HG02970 (cell line): ENCODE measurements around the gene HCN2.
"Not testable (repeated sequence)": the region's sequence is repeated elsewhere in the genome, so short reads cannot be mapped to it uniquely, and the experiment has no call there.

Source experiments
- ATAC-seq: cut with Tn5 transposase; IDR thresholded peaks from one replicate; pipeline ENCODE4 v1.9.1; 2021; ENCODE audit warnings: mild to moderate bottlenecking, moderate library complexity, moderate number of reproducible peaks; ENCODE audit not compliant: unreplicated experiment, low FRiP score

The HCN2 gene

DNA sequence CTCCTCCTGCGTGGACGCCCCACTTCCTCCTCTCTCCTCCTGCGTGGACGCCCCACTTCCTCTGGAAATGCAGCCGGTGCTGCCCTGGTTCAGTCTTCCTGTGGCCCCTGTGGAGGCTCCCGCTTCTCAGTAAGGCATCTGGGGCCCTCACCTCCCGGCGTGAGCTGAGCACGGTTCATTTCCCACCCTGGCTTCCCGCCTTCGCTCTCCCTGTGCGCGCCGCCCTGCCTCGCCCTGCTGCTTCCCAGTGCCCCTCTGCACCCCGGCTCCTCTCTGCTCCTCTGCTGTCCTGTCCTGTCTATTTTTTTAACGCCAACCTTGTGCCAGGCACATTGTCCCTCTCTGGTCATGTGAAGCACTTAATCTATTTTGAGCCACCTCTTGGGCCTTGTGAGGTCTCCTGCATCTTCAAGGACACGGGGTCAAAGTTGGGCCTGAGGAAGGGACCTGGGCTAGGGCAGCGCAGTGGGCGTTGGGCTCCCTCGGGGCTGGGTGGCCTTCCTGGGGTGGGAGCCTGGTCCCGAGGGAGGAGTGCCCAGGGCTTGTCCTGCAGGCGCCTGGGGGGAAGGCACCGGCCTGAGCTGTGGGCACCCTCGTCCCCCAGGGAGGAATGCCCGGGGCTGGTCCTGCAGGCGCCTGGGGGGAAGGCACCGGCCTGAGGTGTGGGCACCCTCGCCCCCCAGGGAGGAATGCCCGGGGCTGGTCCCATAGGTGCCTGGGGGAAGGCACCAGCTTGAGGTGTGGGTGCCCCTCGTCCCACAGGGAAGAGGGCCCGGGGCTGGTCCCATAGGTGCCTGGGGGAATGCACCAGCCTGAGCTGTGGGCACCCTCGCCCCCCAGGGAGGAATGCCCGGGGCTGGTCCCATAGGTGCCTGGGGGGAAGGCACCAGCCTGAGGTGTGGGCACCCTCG lies 13.0 kb downstream of the HCN2 start:
- ATAC-seq = no peak

DNA sequence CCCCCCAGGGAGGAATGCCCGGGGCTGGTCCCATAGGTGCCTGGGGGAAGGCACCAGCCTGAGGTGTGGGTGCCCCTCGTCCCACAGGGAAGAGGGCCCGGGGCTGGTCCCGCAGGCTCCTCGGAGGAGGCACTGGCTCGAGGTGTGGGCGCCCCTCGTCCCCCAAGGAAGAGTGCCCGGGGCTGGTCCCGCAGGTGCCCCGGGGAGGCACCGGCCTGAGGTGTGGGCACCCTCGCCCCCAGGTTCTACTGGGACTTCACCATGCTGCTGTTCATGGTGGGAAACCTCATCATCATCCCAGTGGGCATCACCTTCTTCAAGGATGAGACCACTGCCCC lies 13.6 kb downstream of the HCN2 start:
- ATAC-seq = not testable (repeated sequence)

DNA sequence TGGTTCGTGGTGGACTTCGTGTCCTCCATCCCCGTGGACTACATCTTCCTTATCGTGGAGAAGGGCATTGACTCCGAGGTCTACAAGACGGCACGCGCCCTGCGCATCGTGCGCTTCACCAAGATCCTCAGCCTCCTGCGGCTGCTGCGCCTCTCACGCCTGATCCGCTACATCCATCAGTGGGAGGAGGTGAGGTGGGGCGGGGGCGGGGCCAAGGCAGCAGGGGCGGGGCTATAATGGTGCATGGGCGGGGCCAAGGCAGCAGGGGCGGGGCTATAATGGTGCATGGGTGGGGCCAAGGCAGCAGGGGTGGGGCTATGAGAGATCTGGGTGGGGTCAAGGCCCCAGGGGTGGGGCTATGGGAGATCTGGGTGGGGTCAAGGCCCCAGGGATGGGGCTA lies 14.1 kb downstream of the HCN2 start:
- ATAC-seq = not testable (repeated sequence)

DNA sequence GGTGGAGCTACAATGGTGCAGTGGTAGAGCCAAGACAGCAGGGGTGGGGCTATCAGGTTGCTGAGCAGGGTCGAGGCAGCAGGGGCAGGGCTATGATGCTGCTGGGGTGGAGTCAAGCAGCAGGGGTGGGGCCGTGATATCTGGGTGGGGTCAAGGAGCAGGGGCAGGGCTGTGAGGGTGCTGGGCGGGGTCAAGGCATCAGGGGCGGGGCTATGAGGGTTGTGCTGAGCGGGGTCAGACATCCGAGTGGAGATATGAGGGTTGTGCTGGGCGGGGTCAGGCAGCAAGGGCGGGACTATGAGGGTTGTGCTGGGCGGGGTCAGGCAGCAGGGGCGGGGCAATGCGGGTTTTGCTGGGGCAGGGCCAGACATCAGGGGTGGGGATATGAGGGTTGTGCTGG lies 14.7 kb downstream of the HCN2 start:
- ATAC-seq = no peak

DNA sequence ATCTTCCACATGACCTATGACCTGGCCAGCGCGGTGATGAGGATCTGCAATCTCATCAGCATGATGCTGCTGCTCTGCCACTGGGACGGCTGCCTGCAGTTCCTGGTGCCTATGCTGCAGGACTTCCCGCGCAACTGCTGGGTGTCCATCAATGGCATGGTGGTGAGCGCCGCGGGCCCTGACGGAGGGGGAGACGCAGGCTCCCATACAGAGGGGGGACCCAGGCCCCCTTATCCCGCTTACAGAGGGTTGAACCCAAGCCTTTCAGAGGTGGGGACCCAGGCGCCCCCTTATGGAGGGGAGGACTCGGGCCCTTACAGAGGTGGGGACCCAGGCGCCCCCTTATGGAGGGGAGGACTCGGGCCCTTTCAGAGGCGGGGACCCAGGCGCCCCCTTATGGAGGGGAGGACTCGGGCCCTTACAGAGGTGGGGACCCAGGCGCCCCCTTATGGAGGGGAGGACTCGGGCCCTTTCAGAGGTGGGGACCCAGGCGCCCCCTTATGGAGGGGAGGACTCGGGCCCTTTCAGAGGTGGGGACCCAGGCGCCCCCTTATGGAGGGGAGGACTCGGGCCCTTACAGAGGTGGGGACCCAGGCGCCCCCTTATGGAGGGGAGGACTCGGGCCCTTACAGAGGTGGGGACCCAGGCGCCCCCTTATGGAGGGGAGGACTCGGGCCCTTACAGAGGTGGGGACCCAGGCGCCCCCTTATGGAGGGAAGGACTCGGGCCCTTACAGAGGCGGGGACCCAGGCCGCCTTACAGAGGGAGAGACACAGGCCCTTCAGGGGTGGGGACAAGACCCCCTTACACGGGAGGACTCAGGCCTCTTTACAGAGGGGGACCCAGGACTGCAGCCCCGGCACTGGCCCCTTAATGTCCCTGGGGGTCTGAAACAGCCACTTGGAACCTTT lies 15.6 kb downstream of the HCN2 start:
- ATAC-seq = not testable (repeated sequence)

DNA sequence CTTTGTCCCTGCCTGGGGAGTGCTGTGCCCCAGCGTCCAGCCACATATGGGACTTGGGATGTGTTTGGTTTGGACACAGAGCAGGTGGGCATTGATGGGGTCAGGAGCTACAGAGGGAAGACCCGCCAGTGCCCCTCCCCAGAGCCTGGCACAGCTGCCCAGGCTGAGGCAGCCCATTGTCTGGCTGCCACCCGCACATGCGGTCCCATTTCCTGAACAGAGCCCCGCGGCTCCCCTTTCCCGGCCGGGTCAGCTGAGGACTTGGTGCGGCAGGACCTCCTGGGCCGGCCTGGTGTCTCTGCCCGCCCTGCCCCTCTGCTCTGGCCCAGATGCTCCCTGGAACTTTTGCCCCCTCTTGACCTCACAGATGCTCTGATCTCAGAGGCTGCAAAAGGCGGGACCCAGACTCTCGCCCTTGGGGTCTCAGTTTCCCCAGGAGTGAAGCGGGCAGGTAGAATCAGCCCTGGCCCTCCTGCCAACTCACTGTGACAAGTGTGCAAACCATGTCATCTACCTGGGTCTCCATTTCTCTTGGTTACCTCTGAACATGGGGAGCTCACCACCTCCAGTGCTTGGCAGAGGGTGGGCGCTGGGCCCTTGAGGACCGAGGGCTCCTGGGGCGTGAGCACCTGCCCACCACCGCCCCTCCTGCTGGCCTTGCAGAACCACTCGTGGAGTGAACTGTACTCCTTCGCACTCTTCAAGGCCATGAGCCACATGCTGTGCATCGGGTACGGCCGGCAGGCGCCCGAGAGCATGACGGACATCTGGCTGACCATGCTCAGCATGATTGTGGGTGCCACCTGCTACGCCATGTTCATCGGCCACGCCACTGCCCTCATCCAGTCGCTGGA lies 17.8 kb downstream of the HCN2 start:
- no peak for ATAC-seq

DNA sequence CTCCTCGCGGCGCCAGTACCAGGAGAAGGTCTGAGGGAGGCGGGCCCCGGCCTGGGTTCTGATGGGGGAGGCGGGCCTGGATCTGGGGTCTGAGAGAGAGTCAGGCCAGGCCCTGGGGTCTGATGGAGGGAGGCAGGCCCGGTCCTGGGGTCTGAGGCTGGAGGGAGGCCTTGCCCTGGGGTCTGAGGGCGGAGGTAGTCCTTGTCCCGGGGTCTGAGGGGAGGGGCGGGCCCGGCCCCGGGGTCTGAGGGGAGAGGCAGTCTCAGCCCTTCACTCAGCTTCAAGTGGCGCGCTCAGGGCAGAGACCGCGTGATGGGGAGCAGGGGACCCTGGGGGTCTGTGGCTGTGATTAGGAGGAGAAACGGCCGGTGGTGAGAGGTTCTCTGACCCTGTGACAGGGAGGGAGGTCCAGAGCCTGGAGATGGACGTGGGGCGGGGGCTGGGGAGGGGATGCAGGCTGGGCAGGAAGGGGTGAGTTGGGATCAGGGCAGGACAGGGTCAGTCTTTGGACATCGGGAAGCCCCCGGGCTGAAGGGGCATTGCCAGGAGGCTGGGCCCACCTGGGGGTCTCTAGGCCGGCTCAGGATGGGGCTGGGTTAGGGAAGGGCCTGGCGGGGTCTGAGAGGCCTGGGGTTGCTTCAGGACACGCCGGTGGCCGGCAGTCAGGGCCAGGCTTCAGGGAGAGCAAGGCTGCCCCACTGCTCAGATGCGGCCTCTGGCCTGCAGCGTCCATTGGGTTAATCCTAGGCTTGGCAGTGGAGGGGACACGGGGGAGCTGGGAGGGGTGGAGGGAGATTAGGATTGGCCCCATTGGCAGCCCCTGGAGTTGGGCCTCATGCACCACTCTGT lies 18.7 kb downstream of the HCN2 start:
- ATAC-seq = no peak

DNA sequence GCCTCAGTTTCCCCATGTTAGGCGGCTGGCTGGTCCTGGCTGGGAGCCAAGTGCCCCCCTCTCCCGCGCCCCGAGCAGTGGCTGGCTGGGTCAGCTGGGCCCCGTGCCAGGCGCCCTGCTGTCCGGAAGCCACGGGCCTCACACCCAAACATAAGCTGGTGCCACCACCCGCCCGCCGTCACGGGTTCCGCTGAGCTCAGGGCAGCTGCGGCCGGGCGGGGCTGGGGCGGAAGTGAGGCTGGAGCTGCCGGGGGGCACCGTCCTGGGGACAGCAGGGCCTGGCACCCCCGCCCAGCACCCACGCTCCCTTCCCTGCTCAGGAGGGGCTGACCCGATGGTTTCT lies 19.3 kb downstream of the HCN2 start:
- ATAC-seq = no peak

DNA sequence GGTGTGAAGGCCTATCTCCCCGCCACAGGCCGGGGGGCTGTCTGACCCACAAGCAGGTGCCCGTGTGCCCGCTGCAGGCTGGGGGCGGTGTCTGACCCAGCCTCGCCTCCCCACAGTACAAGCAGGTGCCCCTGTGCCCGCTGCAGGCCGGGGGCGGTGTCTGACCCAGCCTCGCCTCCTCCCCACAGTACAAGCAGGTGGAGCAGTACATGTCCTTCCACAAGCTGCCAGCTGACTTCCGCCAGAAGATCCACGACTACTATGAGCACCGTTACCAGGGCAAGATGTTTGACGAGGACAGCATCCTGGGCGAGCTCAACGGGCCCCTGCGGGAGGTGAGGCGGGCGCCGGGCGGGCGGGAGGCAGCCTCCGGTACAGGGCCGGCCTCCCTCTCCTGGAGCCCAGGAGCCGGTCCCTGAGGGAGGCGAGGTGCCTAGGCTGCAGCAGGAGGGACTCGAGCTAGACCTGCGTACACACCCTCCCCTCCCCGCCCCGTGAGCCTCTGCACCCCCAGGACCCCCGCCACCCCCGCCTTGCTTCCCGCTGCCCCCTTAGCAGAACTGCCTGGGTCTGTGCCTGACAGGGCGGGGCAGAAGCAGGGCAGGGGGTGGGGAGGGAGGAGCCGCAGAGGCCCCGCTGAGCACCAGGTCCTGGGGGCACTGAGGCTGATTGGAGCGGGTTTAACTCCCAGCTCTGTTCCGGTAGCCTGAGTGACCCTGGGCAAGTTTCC lies 20.6 kb downstream of the HCN2 start:
- no peak for ATAC-seq

DNA sequence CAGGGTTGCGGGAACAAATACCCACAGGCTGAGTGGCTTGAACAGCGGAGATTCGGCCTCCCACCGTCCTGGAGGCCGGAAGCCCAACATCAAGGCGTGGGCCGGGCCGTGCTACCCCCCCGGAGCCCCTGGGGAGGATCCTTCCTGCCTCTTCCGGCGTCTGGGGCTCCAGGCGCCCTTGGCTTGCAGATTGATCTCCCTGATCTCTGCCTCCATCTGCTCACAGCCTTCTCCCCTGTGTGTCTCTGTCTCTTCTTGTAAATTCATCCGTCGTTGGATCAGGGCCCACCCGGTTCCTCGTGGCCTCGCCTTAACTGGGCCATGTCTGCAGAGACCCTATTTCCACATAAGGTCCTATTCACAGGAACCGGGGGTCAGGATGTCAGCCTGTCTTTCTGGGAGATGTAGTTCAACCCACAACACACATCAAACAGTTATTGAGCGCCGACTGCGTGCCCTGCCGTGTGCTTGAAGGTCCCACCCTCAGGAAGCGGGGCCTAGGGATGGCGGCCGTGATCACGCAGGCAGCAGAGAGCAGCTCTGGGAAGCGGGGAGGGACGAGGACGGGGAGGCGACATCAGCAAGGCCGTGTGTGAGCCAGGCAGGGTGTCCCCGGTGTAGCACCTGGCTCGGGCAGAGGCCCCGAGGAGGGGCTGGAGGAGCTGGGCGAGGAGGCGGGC lies 21.3 kb downstream of the HCN2 start:
- no peak for ATAC-seq

DNA sequence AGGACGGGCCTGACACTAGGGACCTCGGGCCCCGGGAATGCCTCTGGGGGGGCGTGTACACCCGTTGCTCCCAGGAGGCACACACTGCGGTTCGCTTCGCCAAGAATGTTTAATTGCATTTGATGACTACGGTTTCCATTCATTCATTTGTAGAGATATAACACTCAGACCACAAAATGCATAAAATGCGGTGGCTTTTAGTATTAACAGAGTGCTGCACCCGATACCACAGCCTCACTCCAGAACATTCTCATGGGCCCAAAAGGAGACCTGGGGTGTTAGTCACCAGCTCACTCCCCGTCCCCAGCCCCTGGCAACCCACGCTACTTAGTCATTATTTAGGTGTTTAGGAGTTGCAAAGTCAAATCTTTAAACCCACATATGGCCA lies 21.8 kb downstream of the HCN2 start:
- no peak for ATAC-seq

DNA sequence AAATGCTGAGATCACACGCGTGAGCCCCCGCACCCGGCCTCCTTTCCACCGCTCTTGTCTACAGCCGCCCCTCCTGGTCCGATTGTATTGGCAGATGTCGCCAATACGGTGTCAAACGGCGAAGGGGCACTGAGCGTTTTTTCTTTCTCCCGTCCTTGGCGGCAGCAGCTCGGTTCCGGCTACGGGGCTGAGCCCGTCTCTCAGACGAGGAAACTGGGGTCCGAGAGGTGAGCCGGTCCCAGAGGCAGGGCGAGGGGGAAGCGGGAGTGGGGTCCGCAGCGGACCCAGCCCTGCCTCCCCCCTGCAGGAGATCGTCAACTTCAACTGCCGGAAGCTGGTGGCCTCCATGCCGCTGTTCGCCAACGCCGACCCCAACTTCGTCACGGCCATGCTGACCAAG lies 23.3 kb downstream of the HCN2 start:
- ATAC-seq = no peak

DNA sequence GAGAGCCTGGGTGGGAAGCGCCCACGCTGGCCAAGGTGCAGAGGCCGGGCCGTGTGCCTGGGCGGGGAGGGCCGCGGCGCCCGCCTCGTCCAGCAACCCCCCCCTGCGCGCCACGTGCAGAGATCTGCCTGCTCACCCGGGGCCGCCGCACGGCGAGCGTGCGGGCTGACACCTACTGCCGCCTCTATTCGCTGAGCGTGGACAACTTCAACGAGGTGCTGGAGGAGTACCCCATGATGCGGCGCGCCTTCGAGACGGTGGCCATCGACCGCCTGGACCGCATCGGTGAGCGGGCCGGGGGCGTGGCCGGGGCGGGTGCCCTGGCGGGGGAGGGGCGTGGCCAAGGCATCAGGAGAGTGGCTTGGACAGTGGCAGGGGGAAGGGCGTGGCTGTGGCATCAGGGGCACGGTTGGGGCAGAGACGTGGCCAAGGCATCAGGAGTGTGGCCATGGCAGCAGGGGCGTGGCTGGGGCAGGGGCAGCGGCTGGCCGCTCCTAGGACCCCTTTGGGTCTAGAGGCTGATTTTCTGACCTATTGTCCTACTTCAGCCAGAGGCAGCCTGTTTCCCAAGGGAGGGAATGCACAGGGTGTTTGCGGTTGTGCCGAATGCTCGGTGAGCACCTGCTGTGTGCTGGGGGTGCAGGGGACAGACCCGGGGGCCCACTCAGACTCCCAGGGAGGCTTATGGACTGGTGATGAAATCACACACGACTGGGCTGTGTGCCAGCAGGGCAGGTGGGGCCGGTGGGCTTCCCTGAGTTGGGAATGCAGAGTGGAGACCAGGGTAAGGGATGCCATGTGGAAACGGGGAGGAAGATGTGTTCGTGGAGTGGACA lies 24.3 kb downstream of the HCN2 start:
- no peak for ATAC-seq

DNA sequence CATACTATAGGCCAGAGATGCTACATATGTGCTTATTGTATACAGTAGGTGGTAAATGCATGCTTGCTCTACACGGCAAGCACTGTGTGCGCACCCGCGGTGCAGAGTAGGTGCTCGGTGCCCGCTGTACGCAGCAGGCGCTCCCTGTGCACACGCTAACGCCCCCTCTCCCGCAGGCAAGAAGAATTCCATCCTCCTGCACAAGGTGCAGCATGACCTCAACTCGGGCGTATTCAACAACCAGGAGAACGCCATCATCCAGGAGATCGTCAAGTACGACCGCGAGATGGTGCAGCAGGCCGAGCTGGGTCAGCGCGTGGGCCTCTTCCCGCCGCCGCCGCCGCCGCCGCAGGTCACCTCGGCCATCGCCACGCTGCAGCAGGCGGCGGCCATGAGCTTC lies 25.9 kb downstream of the HCN2 start:
- no peak for ATAC-seq

DNA sequence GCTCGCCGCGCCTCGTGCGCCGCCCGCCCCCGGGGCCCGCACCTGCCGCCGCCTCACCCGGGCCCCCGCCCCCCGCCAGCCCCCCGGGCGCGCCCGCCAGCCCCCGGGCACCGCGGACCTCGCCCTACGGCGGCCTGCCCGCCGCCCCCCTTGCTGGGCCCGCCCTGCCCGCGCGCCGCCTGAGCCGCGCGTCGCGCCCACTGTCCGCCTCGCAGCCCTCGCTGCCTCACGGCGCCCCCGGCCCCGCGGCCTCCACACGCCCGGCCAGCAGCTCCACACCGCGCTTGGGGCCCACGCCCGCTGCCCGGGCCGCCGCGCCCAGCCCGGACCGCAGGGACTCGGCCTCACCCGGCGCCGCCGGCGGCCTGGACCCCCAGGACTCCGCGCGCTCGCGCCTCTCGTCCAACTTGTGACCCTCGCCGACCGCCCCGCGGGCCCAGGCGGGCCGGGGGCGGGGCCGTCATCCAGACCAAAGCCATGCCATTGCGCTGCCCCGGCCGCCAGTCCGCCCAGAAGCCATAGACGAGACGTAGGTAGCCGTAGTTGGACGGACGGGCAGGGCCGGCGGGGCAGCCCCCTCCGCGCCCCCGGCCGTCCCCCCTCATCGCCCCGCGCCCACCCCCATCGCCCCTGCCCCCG lies 26.5 kb downstream of the HCN2 start:
- ATAC-seq = no peak

DNA sequence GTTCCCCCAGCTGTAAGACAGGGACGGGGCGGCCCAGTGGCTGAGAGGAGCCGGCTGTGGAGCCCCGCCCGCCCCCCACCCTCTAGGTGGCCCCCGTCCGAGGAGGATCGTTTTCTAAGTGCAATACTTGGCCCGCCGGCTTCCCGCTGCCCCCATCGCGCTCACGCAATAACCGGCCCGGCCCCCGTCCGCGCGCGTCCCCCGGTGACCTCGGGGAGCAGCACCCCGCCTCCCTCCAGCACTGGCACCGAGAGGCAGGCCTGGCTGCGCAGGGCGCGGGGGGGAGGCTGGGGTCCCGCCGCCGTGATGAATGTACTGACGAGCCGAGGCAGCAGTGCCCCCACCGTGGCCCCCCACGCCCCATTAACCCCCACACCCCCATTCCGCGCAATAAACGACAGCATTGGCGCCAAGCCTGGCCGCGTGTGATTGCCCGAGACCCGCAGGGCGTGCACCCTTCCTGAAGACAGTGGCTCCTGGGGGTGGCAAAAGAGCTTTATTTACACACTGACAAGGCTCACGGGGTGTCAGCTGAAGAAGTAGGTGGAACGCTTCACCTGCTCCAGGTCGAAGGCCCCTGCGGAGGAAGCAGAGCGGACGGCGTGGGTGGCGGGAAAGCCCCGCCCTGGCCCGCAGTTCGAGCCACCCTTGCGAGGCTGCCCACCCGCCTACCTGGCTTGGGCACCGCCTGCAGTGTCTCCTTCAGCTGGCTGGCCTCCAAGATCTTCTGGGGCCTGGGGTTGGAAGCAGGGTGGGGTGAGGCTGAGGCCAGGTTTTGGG lies 27.3 kb downstream of the HCN2 start:
- ATAC-seq = no peak
